SK-N-SH treated with all-trans-retinoic acid at 6 μM for 48 hours (cell line): Measurements from ENCODE around the gene KDM4B.

Experiments
- ATAC-seq: fragments of 200-7000 bp; cut with Tn5 transposase; 3 replicates; pipeline ENCODE4 v1.9.1; 2020; ENCODE audit warnings: mild to moderate bottlenecking, moderate library complexity
- BACH2 ChIP-seq: fragments of 250-450 bp; sonication (Bioruptor Pico); IDR thresholded peaks from 2 replicates; pipeline ENCODE4 v1.9.0; 2021; ENCODE audit warnings: mild to moderate bottlenecking, borderline replicate concordance
- CSDC2 ChIP-seq: fragments of 250-450 bp; sonication (Bioruptor Pico); IDR thresholded peaks from 2 replicates; pipeline ENCODE4 v1.5.0; 2020; ENCODE audit warnings: mild to moderate bottlenecking, moderate library complexity
- ESRRG ChIP-seq: fragments of 250-450 bp; sonication (Bioruptor Pico); IDR thresholded peaks from 2 replicates; pipeline ENCODE4 v1.6.1; 2021; ENCODE audit warnings: mild to moderate bottlenecking
- GLIS3 ChIP-seq: fragments of 250-450 bp; sonication (Bioruptor Pico); IDR thresholded peaks from 2 replicates; pipeline ENCODE4 v1.5.0; 2020; ENCODE audit warnings: mild to moderate bottlenecking, moderate library complexity
- ISL1 ChIP-seq: fragments of 250-450 bp; sonication (Bioruptor Pico); IDR thresholded peaks from 2 replicates; pipeline ENCODE4 v2.1.2; 2022; ENCODE audit warnings: mild to moderate bottlenecking, moderate library complexity
- OSR1 ChIP-seq: fragments of 250-450 bp; sonication (Bioruptor Pico); IDR thresholded peaks from 2 replicates; pipeline ENCODE4 v1.8.0; 2022; ENCODE audit warnings: moderate library complexity, mild to moderate bottlenecking, inconsistent platforms
- PPARA ChIP-seq: fragments of 250-450 bp; sonication (Bioruptor Pico); IDR thresholded peaks from 2 replicates; pipeline ENCODE4 v1.5.0; 2020; ENCODE audit warnings: mild to moderate bottlenecking, borderline replicate concordance
- RARB ChIP-seq: fragments of 250-450 bp; sonication (Bioruptor Pico); IDR thresholded peaks from 2 replicates; pipeline ENCODE4 v1.8.0; 2021; ENCODE audit warnings: mild to moderate bottlenecking, moderate library complexity
- SNAI2 ChIP-seq: fragments of 250-450 bp; sonication (Bioruptor Pico); IDR thresholded peaks from 2 replicates; pipeline ENCODE4 v1.5.0; 2020; ENCODE audit warnings: mild to moderate bottlenecking, moderate library complexity
- TCF4 ChIP-seq: fragments of 250-450 bp; sonication (Bioruptor Pico); IDR thresholded peaks from 2 replicates; pipeline ENCODE4 v1.8.0; 2021; ENCODE audit warnings: mild to moderate bottlenecking, moderate library complexity, borderline replicate concordance
- TOX ChIP-seq: fragments of 250-450 bp; sonication (Bioruptor Pico); IDR thresholded peaks from 2 replicates; pipeline ENCODE4 v1.8.0; 2021; ENCODE audit warnings: mild to moderate bottlenecking, moderate library complexity, borderline replicate concordance
- ZC3H10 ChIP-seq: fragments of 250-450 bp; sonication (Bioruptor Pico); IDR thresholded peaks from 2 replicates; pipeline ENCODE4 v1.5.1; 2021; ENCODE audit warnings: mild to moderate bottlenecking, moderate library complexity
- ZFP3 ChIP-seq: fragments of 250-450 bp; sonication (Bioruptor Pico); IDR thresholded peaks from 2 replicates; pipeline ENCODE4 v1.5.0; 2020; ENCODE audit warnings: mild to moderate bottlenecking, moderate library complexity
- ZFP30 ChIP-seq: fragments of 450-650 bp; formaldehyde crosslinking; IDR thresholded peaks from 2 replicates; pipeline ENCODE4 v1.5.0; 2022; ENCODE audit warnings: mild to moderate bottlenecking, moderate library complexity
- ZNF565 ChIP-seq: fragments of 450-650 bp; formaldehyde crosslinking; conservative IDR thresholded peaks from 2 replicates; pipeline ENCODE4 v1.5.0; 2020; ENCODE audit warnings: low read depth, mild to moderate bottlenecking, moderate library complexity
- ZNF70 ChIP-seq: fragments of 450-650 bp; formaldehyde crosslinking; IDR thresholded peaks from 2 replicates; pipeline ENCODE4 v1.5.0; 2020; ENCODE audit warnings: mild to moderate bottlenecking, moderate library complexity
- ZNF8 ChIP-seq: fragments of 450-650 bp; formaldehyde crosslinking; IDR thresholded peaks from 2 replicates; pipeline ENCODE4 v1.5.0; 2020; ENCODE audit warnings: mild to moderate bottlenecking, moderate library complexity
- TF ChIP-seq, protein P1 (sequence below): fragments of 250-450 bp; sonication (Bioruptor Pico); IDR thresholded peaks from 2 replicates; pipeline ENCODE4 v1.5.1; 2020; ENCODE audit warnings: low read depth, mild to moderate bottlenecking, moderate library complexity
- TF ChIP-seq, protein P2 (sequence below): fragments of 250-450 bp; sonication (Bioruptor Pico); IDR thresholded peaks from 2 replicates; pipeline ENCODE4 v1.5.1; 2021; ENCODE audit warnings: mild to moderate bottlenecking, moderate library complexity
- TF ChIP-seq, protein P3 (sequence below): fragments of 250-450 bp; sonication (Bioruptor Pico); IDR thresholded peaks from 2 replicates; pipeline ENCODE4 v1.8.0; 2021; ENCODE audit warnings: low read depth, mild to moderate bottlenecking, moderate library complexity, borderline replicate concordance
- TF ChIP-seq, protein P4 (sequence below): fragments of 250-450 bp; sonication (Bioruptor Pico); IDR thresholded peaks from 2 replicates; pipeline ENCODE4 v1.8.0; 2020; ENCODE audit warnings: mild to moderate bottlenecking, moderate library complexity, borderline replicate concordance

Gene KDM4B

DNA sequence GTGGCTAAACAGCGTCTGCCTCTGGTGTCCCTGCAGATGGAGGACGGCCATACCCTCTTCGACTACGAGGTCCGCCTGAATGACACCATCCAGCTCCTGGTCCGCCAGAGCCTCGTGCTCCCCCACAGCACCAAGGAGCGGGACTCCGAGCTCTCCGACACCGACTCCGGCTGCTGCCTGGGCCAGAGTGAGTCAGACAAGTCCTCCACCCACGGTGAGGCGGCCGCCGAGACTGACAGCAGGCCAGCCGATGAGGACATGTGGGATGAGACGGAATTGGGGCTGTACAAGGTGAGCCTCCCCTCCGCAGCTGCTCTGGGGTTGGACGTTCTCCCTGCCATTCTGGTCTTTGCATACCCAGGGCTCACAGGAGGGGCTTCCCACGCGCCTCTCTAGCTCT, 39.7 kb upstream of the KDM4B start:
- TF ChIP-seq, protein P1, sequence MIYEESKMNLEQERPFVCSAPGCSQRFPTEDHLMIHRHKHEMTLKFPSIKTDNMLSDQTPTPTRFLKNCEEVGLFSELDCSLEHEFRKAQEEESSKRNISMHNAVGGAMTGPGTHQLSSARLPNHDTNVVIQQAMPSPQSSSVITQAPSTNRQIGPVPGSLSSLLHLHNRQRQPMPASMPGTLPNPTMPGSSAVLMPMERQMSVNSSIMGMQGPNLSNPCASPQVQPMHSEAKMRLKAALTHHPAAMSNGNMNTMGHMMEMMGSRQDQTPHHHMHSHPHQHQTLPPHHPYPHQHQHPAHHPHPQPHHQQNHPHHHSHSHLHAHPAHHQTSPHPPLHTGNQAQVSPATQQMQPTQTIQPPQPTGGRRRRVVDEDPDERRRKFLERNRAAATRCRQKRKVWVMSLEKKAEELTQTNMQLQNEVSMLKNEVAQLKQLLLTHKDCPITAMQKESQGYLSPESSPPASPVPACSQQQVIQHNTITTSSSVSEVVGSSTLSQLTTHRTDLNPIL: no peak
- TF ChIP-seq GLIS3 (CRISPR knock-in tag): no peak
- TF ChIP-seq OSR1 (CRISPR knock-in tag): no peak
- TF ChIP-seq, protein P2, sequence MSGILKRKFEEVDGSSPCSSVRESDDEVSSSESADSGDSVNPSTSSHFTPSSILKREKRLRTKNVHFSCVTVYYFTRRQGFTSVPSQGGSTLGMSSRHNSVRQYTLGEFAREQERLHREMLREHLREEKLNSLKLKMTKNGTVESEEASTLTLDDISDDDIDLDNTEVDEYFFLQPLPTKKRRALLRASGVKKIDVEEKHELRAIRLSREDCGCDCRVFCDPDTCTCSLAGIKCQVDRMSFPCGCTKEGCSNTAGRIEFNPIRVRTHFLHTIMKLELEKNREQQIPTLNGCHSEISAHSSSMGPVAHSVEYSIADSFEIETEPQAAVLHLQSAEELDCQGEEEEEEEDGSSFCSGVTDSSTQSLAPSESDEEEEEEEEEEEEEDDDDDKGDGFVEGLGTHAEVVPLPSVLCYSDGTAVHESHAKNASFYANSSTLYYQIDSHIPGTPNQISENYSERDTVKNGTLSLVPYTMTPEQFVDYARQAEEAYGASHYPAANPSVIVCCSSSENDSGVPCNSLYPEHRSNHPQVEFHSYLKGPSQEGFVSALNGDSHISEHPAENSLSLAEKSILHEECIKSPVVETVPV (CRISPR knock-in tag): no peak
- no peak for TF ChIP-seq CSDC2 (CRISPR knock-in tag)
- no peak for TF ChIP-seq ZNF70
- TF ChIP-seq TCF4 (CRISPR knock-in tag): no peak
- TF ChIP-seq, protein P3, sequence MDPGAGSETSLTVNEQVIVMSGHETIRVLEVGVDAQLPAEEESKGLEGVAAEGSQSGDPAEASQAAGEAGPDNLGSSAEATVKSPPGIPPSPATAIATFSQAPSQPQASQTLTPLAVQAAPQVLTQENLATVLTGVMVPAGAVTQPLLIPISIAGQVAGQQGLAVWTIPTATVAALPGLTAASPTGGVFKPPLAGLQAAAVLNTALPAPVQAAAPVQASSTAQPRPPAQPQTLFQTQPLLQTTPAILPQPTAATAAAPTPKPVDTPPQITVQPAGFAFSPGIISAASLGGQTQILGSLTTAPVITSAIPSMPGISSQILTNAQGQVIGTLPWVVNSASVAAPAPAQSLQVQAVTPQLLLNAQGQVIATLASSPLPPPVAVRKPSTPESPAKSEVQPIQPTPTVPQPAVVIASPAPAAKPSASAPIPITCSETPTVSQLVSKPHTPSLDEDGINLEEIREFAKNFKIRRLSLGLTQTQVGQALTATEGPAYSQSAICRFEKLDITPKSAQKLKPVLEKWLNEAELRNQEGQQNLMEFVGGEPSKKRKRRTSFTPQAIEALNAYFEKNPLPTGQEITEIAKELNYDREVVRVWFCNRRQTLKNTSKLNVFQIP (CRISPR knock-in tag): no peak
- TF ChIP-seq ZFP30: no peak
- no peak for TF ChIP-seq ZNF565 (CRISPR knock-in tag)
- TF ChIP-seq ZC3H10: no peak
- TF ChIP-seq TOX (CRISPR knock-in tag): no peak
- TF ChIP-seq RARB (CRISPR knock-in tag): no peak
- TF ChIP-seq ZFP3 (CRISPR knock-in tag): no peak
- TF ChIP-seq ESRRG (CRISPR knock-in tag): no peak
- no peak for TF ChIP-seq ISL1 (CRISPR knock-in tag)
- TF ChIP-seq PPARA (CRISPR knock-in tag): no peak
- no peak for TF ChIP-seq ZNF8
- TF ChIP-seq, protein P4, sequence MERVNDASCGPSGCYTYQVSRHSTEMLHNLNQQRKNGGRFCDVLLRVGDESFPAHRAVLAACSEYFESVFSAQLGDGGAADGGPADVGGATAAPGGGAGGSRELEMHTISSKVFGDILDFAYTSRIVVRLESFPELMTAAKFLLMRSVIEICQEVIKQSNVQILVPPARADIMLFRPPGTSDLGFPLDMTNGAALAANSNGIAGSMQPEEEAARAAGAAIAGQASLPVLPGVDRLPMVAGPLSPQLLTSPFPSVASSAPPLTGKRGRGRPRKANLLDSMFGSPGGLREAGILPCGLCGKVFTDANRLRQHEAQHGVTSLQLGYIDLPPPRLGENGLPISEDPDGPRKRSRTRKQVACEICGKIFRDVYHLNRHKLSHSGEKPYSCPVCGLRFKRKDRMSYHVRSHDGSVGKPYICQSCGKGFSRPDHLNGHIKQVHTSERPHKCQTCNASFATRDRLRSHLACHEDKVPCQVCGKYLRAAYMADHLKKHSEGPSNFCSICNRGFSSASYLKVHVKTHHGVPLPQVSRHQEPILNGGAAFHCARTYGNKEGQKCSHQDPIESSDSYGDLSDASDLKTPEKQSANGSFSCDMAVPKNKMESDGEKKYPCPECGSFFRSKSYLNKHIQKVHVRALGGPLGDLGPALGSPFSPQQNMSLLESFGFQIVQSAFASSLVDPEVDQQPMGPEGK (CRISPR knock-in tag): no peak
- peak; percentile 41; the same call in 2 of the 3 replicates for ATAC-seq

DNA sequence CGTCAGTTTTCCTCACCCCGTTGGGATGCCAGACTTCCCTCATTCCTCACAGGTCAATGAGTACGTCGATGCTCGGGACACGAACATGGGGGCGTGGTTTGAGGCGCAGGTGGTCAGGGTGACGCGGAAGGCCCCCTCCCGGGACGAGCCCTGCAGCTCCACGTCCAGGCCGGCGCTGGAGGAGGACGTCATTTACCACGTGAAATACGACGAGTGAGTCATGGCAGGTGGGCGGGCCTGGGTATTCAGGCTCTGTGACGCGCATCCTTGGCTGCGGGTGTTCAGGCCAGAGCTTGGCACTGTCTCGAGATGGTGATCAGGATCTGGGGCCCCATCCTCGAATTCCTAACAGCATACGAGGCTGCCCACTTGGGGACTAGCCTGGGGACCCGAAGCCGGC, 38.2 kb upstream of the KDM4B start:
- TF ChIP-seq GLIS3 (CRISPR knock-in tag) (no peak), RARB (CRISPR knock-in tag) (no peak), CSDC2 (CRISPR knock-in tag) (no peak), SNAI2 (no peak)
- peak; percentile 11; the same call in 1 of the 3 replicates for ATAC-seq

DNA sequence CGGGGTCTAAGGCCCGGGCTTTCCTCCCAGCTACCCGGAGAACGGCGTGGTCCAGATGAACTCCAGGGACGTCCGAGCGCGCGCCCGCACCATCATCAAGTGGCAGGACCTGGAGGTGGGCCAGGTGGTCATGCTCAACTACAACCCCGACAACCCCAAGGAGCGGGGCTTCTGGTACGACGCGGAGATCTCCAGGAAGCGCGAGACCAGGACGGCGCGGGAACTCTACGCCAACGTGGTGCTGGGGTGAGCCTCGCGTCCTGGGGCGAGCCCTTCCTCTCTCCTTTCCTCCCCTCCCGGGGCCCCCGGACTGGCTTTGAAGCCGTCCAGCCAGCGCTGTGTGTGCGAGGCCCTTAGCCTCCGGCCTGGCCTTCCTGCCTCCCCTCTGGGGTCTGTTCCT, 36.2 kb upstream of the KDM4B start:
- TF ChIP-seq PPARA (CRISPR knock-in tag) (no peak), ISL1 (CRISPR knock-in tag) (no peak)
- no peak for ATAC-seq

DNA sequence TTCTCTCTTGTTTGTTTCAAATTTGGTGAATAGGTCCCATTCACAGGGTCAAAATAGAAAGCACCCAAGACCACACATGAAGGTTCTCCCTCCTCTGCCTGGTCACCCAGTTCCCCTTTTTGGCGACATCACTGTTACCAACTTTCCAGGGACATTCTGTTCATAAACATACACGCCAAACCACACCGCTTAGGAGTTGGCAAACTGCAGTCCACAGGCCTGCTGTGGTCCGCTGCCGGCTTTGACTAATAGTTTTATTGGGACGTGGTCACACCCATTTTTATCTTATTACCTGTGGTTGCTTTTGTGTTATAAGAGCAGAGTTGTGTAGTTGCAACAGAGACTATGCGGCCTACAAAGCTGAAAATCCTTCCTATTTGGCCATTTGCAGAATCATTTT, 35.4 kb upstream of the KDM4B start:
- ATAC-seq: no peak
- TF ChIP-seq SNAI2 (no peak), ZNF8 (no peak), OSR1 (CRISPR knock-in tag) (no peak), BACH2 (CRISPR knock-in tag) (no peak), ZFP30 (no peak), ESRRG (CRISPR knock-in tag) (no peak), ZNF70 (no peak), ZFP3 (CRISPR knock-in tag) (no peak), ZNF565 (CRISPR knock-in tag) (no peak), TOX (CRISPR knock-in tag) (no peak), ISL1 (CRISPR knock-in tag) (no peak), TCF4 (CRISPR knock-in tag) (no peak)
- TF ChIP-seq, protein P3 (CRISPR knock-in tag): no peak
- TF ChIP-seq, protein P1: no peak
- TF ChIP-seq, protein P4 (CRISPR knock-in tag): no peak
